Stimulated activated naive CD8-positive, alpha-beta T cell treated with anti-CD3 and anti-CD28 coated beads, Interleukin-15, Interleukin-2, amounts not matched to agents 100 ng/mL and 50 ng/mL, for 24 hours (primary cell): Measurements from ENCODE around the gene IQGAP2.
A peak's percentile ranks its signal among the peaks of the same experiment; 100 is the strongest.
"Not testable (repeated sequence)": the region's sequence is repeated elsewhere in the genome, so short reads cannot be mapped to it uniquely, and the experiment has no call there.

Source experiments
- H3K27ac Mint-ChIP-seq: one replicate; pipeline ENCODE4 v1.8.0; 2021; ENCODE audit warnings: mild to moderate bottlenecking, mixed read lengths
- H3K27me3 Mint-ChIP-seq: one replicate; pipeline ENCODE4 v1.8.0; 2021; ENCODE audit warnings: mixed read lengths
- H3K36me3 Mint-ChIP-seq: one replicate; pipeline ENCODE4 v1.8.0; 2021; ENCODE audit warnings: low read depth, mixed read lengths
- H3K4me1 Mint-ChIP-seq: one replicate; pipeline ENCODE4 v1.8.0; 2021; ENCODE audit warnings: low read depth, mixed read lengths
- H3K4me3 Mint-ChIP-seq: one replicate; pipeline ENCODE4 v1.8.0; 2021; ENCODE audit warnings: mild to moderate bottlenecking, mixed read lengths
- H3K9me3 Mint-ChIP-seq: one replicate; pipeline ENCODE4 v1.8.0; 2021; ENCODE audit warnings: mixed read lengths

The IQGAP2 gene, protein sequence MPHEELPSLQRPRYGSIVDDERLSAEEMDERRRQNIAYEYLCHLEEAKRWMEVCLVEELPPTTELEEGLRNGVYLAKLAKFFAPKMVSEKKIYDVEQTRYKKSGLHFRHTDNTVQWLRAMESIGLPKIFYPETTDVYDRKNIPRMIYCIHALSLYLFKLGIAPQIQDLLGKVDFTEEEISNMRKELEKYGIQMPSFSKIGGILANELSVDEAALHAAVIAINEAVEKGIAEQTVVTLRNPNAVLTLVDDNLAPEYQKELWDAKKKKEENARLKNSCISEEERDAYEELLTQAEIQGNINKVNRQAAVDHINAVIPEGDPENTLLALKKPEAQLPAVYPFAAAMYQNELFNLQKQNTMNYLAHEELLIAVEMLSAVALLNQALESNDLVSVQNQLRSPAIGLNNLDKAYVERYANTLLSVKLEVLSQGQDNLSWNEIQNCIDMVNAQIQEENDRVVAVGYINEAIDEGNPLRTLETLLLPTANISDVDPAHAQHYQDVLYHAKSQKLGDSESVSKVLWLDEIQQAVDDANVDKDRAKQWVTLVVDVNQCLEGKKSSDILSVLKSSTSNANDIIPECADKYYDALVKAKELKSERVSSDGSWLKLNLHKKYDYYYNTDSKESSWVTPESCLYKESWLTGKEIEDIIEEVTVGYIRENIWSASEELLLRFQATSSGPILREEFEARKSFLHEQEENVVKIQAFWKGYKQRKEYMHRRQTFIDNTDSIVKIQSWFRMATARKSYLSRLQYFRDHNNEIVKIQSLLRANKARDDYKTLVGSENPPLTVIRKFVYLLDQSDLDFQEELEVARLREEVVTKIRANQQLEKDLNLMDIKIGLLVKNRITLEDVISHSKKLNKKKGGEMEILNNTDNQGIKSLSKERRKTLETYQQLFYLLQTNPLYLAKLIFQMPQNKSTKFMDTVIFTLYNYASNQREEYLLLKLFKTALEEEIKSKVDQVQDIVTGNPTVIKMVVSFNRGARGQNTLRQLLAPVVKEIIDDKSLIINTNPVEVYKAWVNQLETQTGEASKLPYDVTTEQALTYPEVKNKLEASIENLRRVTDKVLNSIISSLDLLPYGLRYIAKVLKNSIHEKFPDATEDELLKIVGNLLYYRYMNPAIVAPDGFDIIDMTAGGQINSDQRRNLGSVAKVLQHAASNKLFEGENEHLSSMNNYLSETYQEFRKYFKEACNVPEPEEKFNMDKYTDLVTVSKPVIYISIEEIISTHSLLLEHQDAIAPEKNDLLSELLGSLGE (N-terminal part only)

DNA sequence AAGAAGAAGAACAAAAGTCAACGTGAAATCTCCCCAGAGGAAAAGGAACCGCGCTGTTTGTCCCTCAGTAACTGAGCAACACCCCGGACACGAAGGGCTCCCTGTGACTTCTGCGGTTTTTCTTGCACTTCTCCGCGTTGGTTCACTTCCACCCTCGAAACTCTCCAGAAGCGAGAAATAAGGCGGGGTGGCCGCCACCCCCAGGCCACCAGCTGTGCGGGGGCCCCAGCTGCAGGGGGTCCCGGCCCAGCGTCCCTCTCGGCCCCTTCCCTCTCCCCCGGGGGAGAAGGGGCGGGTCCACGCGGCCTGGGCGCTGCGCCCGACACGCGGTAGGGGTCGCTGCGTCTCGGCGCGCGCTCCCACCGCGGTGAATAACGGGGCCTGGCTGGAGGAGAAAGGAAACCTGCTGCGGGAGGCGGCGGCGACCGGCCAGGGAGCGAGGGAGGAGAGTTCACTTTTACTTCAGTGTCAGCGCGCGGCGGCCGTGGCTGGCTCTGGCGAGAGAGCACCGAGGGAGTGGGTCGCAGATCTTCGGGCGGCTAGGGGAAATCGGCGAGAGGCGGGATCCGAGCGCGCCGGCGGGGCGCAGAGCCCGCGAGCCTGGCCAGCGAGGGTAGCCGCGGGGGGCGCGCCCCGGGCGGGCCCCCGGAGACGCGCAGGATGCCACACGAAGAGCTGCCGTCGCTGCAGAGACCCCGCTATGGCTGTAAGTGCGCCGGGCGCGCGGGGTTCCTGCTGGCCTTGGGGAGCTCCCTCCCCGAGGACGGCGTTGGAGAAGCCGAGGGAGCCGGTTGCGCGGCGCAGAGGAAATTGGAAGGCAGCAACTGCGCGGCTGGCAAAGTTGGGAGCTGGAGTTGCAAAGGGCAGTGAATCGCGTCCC is at the start of gene IQGAP2:
Gene IQGAP2, plus strand, starts transcription at position 400 of the 880 bp plus-strand sequence. Its CDS starts 261 bp downstream, at position 661.
- Mint-ChIP-seq H3K4me1 (peaks cover 60% of the 10 kb centered on the region), H3K27ac (peak within 1 kb of the TSS; percentile 99)

DNA sequence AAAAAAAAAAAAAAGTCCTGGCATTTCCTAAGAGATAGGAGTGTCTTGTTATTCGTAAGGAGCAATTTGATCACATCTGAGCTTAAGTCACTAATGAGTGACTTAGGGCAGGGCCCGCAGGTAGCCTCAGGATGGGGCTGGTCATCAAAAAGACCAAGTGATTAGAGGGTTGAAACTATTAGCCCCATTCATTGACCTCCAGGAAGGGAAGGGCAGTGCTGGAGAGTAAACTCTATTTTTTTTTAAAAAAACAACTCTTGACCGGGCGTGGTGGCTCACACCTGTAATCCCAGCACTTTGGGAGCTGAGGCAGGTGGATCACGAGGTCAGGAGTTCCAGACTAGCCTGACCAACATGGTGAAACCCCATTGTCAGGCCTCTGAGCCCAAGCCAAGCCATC is 46.2 kb upstream of the IQGAP2 start:
- H3K27me3 Mint-ChIP-seq, result no peaks in the 10 kb centered on the region
- H3K9me3 Mint-ChIP-seq, result no peaks in the 10 kb centered on the region
- H3K27ac Mint-ChIP-seq, result no peak overlapping the region
- H3K36me3 Mint-ChIP-seq, result no peaks in the 10 kb centered on the region
- H3K4me3 Mint-ChIP-seq, result no peak overlapping the region
- H3K4me1 Mint-ChIP-seq, result peaks cover 4% of the 10 kb centered on the region

More for the DNA sequence above, at the start of gene IQGAP2:
- H3K4me3 Mint-ChIP-seq, result peak within 1 kb of the TSS; percentile 95
- H3K36me3 Mint-ChIP-seq, result no peaks in the 10 kb centered on the region
- no peaks in the 10 kb centered on the region for H3K27me3 Mint-ChIP-seq
- no peaks in the 10 kb centered on the region for H3K9me3 Mint-ChIP-seq

DNA sequence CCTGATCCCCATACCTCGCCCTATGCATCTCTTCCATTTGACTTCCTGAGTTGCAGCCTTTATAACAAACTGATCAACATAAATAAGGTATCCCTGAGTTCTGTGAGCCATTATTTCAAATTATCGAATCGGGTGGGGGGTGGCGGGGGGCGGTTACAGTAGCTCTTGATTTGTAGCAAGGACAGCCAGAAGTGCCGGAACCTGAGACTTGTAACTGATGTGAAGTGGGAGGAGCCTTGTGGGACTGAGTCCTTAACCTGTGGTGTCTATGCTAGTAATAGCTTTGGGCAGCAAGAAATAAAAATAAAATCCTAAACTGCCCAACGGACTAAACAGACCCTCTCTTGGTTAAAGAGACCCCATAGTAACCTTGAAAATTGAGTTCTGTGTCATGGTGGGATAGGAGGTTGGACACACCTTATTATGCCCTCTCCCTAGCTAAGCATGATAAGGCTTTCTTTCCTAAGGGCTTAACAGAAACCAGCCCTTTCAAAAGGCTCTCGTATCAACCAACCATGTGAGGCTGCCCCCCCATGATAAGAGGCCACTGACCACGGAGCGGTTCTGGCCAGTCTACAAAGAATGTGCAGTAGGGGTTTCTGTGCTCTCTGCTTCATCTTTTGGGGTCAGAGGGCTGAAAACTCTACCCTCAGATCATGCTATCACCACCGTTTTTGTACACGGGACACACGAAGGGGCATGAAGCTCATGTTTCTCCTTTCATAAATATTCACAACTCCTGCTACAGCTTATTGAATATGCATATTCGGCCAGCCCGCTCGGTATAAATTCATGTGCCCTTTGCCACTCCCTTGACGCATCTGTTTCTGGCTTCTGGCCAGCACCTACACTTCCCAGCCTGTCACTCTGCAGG is 39.5 kb upstream of the IQGAP2 start:
- no peak overlapping the region for H3K27ac Mint-ChIP-seq
- H3K9me3 Mint-ChIP-seq, result no peaks in the 10 kb centered on the region

DNA sequence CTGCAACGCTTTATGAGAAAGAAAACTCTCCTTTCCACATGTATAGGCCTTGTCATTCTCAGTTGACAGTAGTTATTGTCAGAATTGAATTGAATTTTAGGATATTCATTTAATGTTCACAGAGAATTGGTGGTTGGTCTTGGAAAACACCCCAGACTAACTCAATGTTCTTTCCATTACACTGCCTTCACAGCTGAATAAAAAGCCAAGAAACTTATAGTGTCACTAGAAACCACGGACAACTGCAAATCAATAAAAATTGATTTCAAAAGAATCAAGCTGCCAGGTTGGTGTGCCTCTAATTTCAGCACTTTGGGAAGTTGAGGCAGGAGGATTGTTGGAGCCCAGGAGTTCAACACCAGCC is 38.9 kb upstream of the IQGAP2 start:
- no peaks in the 10 kb centered on the region for H3K36me3 Mint-ChIP-seq
- H3K9me3 Mint-ChIP-seq, result no peaks in the 10 kb centered on the region
- H3K4me3 Mint-ChIP-seq, result no peak overlapping the region
- no peak overlapping the region for H3K27ac Mint-ChIP-seq
- no peaks in the 10 kb centered on the region for H3K27me3 Mint-ChIP-seq
- H3K4me1 Mint-ChIP-seq, result peaks cover 27% of the 10 kb centered on the region

More for the DNA sequence above, 39.5 kb upstream of the IQGAP2 start:
- H3K36me3 Mint-ChIP-seq, result no peaks in the 10 kb centered on the region
- H3K27me3 Mint-ChIP-seq, result no peaks in the 10 kb centered on the region
- peaks cover 21% of the 10 kb centered on the region for H3K4me1 Mint-ChIP-seq
- no peak overlapping the region for H3K4me3 Mint-ChIP-seq

DNA sequence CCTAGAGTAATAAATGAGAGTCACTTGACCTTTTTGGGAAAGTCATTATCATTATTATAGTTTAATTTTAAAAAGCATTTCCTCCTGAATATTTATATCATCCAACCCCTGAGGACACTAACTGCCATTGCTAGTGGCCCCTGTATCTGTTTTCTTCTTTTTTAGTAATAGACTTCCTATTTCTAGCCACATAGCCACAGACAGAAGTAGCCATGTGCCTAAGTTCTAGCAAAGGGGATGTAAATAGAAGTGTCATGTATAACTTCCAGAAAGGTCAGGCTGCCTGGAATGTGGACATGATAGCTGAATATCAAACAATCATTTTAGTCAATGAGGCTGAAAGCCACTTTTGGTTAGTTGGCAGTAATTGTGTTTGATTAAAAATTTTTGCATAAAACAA is 37.5 kb upstream of the IQGAP2 start:
- no peak overlapping the region for H3K27ac Mint-ChIP-seq
- no peaks in the 10 kb centered on the region for H3K27me3 Mint-ChIP-seq
- H3K4me3 Mint-ChIP-seq, result no peak overlapping the region

DNA sequence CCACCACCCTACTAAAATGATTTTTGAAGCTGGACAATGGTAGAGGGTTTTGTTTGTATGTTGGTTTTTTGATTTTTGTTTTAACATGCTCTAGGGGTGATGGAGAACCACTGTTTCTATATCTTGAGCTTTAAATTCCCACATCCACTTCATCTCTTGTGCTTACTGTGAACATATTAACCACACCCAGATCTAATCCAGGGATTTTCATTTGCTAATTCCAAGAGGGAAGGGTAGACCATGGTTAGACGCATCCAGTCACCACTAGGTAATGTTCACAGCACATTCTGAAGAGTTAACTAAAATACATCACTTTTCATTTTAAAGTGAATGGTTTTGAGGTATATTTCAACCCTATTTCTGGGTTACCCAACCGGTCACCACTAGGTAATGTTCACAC is 36.5 kb upstream of the IQGAP2 start:
- no peaks in the 10 kb centered on the region for H3K36me3 Mint-ChIP-seq
- peaks cover 28% of the 10 kb centered on the region for H3K4me1 Mint-ChIP-seq
- H3K4me3 Mint-ChIP-seq, result no peak overlapping the region
- H3K27me3 Mint-ChIP-seq, result no peaks in the 10 kb centered on the region
- no peaks in the 10 kb centered on the region for H3K9me3 Mint-ChIP-seq
- no peak overlapping the region for H3K27ac Mint-ChIP-seq

More for the DNA sequence above, 37.5 kb upstream of the IQGAP2 start:
- H3K9me3 Mint-ChIP-seq, result no peaks in the 10 kb centered on the region
- peaks cover 28% of the 10 kb centered on the region for H3K4me1 Mint-ChIP-seq
- H3K36me3 Mint-ChIP-seq, result no peaks in the 10 kb centered on the region

DNA sequence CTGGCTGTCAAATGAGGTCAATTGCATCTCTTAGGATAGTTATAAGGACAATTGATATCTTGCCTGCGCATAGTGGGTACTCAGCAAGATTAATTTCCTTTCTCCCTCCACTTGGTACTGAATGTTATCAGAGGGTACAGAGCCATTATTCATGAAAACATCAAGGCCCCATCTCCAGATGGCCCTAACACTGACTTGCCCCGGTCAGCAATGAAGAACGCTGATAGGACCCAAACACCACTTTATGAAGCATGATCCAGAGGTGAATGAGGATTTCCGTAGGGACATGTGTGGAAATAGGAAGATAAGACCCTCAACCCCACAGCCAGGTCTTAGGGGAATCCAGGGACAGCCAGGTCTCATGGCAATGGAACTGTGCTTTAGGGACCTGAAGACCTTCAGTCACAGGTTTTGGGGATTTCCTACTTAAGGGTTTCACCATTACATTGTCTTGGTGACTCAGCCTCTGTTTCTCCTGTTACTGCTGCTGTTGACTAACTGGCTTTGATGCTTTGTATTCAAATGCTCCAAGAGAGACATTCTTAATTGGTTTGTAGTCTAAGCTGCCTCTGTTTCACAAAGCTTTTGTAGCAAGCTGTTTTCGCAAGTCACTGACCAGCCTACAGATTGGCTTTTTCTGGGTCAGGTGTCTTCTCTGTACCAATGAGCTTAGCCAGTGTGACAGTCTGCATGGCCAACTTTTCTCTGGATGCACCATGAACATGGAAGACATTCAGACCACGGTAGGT is 35.3 kb upstream of the IQGAP2 start:
- H3K4me3 Mint-ChIP-seq, result no peak overlapping the region
- H3K27me3 Mint-ChIP-seq, result peaks cover 2% of the 10 kb centered on the region
- H3K9me3 Mint-ChIP-seq, result no peaks in the 10 kb centered on the region
- no peaks in the 10 kb centered on the region for H3K36me3 Mint-ChIP-seq
- peak overlapping the region; percentile 63 for H3K27ac Mint-ChIP-seq
- H3K4me1 Mint-ChIP-seq, result peaks cover 33% of the 10 kb centered on the region

DNA sequence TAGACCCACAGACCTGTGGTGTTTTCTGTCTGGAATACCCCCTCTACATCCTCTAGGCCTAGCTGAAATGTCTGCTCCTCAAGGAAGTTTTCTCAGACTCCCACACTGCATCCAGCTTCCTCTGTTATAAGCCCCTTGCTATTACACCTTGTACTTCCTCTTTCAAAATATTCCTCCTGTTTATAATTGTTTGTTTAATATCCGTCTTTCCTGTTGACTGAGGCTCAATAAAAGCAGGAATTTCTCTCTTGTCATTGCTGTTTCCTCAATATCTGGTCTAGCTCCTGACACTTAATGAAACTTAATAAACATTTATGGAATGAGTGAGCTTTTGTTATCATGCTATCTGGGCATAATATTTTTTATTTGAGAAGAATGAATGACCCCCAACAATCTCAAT is 34.1 kb upstream of the IQGAP2 start:
- H3K27me3 Mint-ChIP-seq, result peaks cover 3% of the 10 kb centered on the region
- H3K27ac Mint-ChIP-seq, result peak overlapping the region; percentile 79
- no peaks in the 10 kb centered on the region for H3K9me3 Mint-ChIP-seq
- peaks cover 32% of the 10 kb centered on the region for H3K4me1 Mint-ChIP-seq
- H3K36me3 Mint-ChIP-seq, result no peaks in the 10 kb centered on the region
- no peak overlapping the region for H3K4me3 Mint-ChIP-seq

DNA sequence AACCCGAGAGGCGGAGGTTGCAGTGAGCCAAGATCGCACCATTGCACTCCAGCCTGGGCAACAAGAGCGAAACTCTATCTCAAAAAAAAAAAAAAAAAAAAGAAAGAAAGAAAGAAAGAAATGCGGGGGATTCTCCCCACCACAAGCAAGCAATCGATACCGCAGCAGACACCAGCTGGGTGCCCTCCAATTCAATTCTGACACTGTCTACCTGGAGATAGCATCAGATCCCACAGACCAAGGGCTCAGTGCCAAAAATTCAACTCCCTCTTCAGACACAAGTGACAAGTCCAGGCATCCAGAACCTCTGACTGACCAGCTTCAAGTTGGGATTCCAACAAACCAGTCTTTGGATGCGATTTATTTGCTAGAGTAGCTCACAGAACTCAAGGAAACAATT is 33.4 kb upstream of the IQGAP2 start:
- H3K27me3 Mint-ChIP-seq, H3K4me3 Mint-ChIP-seq, H3K27ac Mint-ChIP-seq, H3K9me3 Mint-ChIP-seq, H3K36me3 Mint-ChIP-seq: not testable (repeated sequence)
- peaks cover 30% of the 10 kb centered on the region for H3K4me1 Mint-ChIP-seq

DNA sequence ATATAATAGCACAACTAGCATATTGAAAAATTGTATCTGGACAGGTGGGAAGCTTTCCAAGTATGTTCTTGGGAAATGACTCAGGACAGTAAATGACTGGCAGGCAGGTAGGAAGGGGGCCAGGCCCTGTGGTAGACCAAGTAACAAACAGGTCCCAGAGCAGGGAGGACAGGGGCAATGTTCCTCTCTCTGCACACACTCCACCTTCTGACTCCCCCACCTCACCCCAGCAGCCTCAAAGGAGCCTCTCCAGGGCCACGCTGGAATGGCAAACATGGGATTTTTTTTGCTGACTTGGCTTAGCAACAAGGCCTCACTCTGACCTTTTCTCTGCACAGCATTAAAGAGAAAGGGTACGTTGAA is 31.1 kb upstream of the IQGAP2 start:
- Mint-ChIP-seq H3K4me1 (peaks cover 30% of the 10 kb centered on the region), H3K27ac (no peak overlapping the region), H3K27me3 (peaks cover 3% of the 10 kb centered on the region), H3K9me3 (no peaks in the 10 kb centered on the region), H3K36me3 (no peaks in the 10 kb centered on the region), H3K4me3 (no peak overlapping the region)

DNA sequence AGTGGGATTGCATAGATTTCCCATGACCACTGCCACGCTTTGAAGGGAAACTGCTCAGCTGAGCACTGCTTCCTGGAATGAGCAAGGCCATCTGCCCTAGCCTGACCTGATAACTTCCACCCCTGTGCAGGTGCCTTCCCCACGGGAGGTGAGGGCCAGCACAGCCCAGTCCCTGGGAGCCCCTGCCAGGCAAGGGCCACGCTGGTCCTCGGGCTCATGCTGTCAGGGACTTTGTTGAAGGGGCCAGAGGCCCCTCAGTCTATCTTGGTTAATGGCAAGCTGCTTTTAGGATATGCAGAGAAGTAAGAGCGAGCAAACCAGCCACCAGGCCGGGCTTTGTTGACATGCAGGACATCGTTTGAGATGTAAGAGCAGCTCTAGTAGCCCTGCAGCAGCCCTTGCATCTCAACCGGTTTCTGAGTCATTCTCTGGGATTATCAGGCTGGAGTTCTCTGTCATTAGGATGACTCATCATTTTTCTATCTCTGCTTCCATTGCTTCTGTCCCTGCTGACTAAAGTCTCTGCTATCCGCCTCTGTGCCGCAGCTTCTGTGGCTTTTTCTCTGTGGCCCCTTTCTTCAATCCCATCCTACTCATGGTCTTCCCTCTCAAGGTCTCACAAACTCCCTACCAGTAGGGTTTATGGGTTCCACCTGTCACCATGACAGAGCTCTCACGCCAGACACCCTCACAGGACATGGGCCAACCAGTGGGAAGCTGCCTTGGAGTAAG is 30.6 kb upstream of the IQGAP2 start:
- Mint-ChIP-seq H3K4me1 (peaks cover 24% of the 10 kb centered on the region), H3K9me3 (no peaks in the 10 kb centered on the region), H3K4me3 (no peak overlapping the region), H3K27ac (no peak overlapping the region), H3K36me3 (no peaks in the 10 kb centered on the region), H3K27me3 (peaks cover 3% of the 10 kb centered on the region)

DNA sequence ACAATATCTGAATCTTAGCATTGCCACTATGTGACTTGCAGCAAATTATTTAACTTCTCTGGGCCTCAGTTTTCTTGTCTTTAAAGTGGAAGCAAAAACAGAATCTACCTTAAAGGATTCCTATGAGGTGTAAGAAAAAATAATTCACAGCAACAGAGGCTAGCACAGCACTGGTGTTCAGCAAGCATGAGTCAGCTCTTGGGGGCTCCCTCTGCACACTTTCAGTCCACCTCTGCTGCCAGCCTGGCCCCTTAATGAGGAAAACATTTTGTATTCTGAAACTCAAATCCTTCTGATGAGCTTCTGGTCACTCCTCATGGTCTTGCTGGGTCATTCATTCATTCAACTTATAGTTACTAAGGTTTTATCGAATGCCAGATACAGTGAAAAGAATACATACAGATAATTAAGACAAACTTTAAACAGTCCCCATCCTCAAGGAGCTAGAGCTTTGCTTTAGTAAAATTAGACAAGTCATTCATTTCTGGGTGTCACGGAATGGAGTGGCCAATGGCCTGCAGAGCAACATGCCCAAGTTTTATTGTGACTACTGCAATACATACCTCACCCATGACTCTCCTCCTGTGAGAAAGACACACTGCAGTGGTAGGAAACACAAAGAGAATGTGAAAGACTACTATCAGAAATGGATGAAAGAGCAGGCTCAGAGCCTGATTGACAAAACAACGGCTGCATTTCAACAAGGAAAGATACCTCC is 26.8 kb upstream of the IQGAP2 start:
- Mint-ChIP-seq H3K27me3 (peaks cover 3% of the 10 kb centered on the region), H3K4me1 (peaks cover 25% of the 10 kb centered on the region), H3K9me3 (no peaks in the 10 kb centered on the region), H3K36me3 (no peaks in the 10 kb centered on the region), H3K27ac (no peak overlapping the region), H3K4me3 (no peak overlapping the region)
